Upper lobe of right lung (tissue), 1 donor: ENCODE measurements around the gene INF2. TPM values are rescaled to one million over a fixed set of nuclear protein-coding genes. Genes with fewer than 3 reads are reported as not detected.

Experiments
- ATAC-seq: fragments of 200-7000 bp; cut with Tn5 transposase; one replicate; pipeline ENCODE4 v1.9.1; 2020; ENCODE audit warnings: mild to moderate bottlenecking, moderate library complexity
- DNase-seq: peaks from one replicate; pipeline ENCODE4 v3.0.0-alpha.2; 2020
- H3K27ac ChIP-seq: fragments of 200-600 bp; one replicate; pipeline ENCODE4 v1.8.0; 2022
- H3K27me3 ChIP-seq: fragments of 200-600 bp; one replicate; pipeline ENCODE4 v1.8.0; 2022; ENCODE audit warnings: mild to moderate bottlenecking
- H3K36me3 ChIP-seq: fragments of 200-600 bp; one replicate; pipeline ENCODE4 v1.8.0; 2022
- H3K4me1 ChIP-seq: fragments of 200-600 bp; one replicate; pipeline ENCODE4 v1.8.0; 2022
- H3K4me3 ChIP-seq: fragments of 200-600 bp; one replicate; pipeline ENCODE4 v1.8.0; 2022; ENCODE audit warnings: mild to moderate bottlenecking
- H3K9me3 ChIP-seq: fragments of 200-600 bp; one replicate; pipeline ENCODE4 v1.8.0; 2022
- CTCF ChIP-seq: fragments of 200-600 bp; IDR thresholded peaks from one replicate; pipeline ENCODE4 v1.8.0; 2022; ENCODE audit warnings: antibody characterized with exemption
- intact Hi-C: fragments of 100-400 bp; cut with DNase I; formaldehyde crosslinking; loops from one replicate; pipeline ENCODE4 v1.11.0; 2022
- total RNA-seq: library from RNA; stranded (reverse); fragmentation: NEBNext Ultra II Directional; extraction: Animal tissue kit (Norgen Biotek cat#: 25700); gene quantifications from one replicate; pipeline ENCODE4 v1.2.1, GENCODE V29; 2021
- donor health status: DM: no; HTN: yes; CAD: no; lungs with severe emphysema.

INF2 gene
- total RNA-seq, 1 donor from 2014 or later: 117 TPM

GRCh38 chr14:104703269-104703668, 13.9 kb downstream of the INF2 start:
- no peak for TF ChIP-seq CTCF
- Histone ChIP-seq H3K36me3 (peaks cover 36% of the 10 kb centered on the region), H3K27ac (no peak overlapping the region), H3K4me3 (no peak overlapping the region), H3K9me3 (no peaks in the 10 kb centered on the region), H3K27me3 (no peaks in the 10 kb centered on the region), H3K4me1 (peaks cover 14% of the 10 kb centered on the region)
- intact Hi-C loops: no loop called here
- DNase-seq (no peak), ATAC-seq (no peak)

GRCh38 chr14:104704252-104704651, 14.8 kb downstream of the INF2 start:
- peaks cover 36% of the 10 kb centered on the region for H3K36me3 ChIP-seq
- H3K27ac ChIP-seq: no peak overlapping the region
- H3K4me1 ChIP-seq: peaks cover 4% of the 10 kb centered on the region
- TF ChIP-seq CTCF: no peak
- no peaks in the 10 kb centered on the region for H3K9me3 ChIP-seq
- intact Hi-C loops: no loop called here
- ATAC-seq (no peak), DNase-seq (no peak)
- H3K27me3 ChIP-seq: no peaks in the 10 kb centered on the region
- H3K4me3 ChIP-seq: no peak overlapping the region

- no peaks in the 10 kb centered on the region for H3K4me1 ChIP-seq
- no peak overlapping the region for H3K4me3 ChIP-seq
- intact Hi-C loops: no loop called here
- peaks cover 49% of the 10 kb centered on the region for H3K36me3 ChIP-seq
- no peak for ATAC-seq
- no peak overlapping the region for H3K27ac ChIP-seq
- DNase-seq: no peak
- H3K9me3 ChIP-seq: no peaks in the 10 kb centered on the region
- no peak for TF ChIP-seq CTCF
- no peaks in the 10 kb centered on the region for H3K27me3 ChIP-seq
Observed at GRCh38 chr14:104705340-104706047, 16.1 kb downstream of the INF2 start.

GRCh38 chr14:104706733-104707607, 17.6 kb downstream of the INF2 start:
- no peak for DNase-seq
- no peak for TF ChIP-seq CTCF
- H3K27me3 ChIP-seq: no peaks in the 10 kb centered on the region
- no peak for ATAC-seq
- H3K36me3 ChIP-seq: peaks cover 55% of the 10 kb centered on the region
- H3K4me3 ChIP-seq: no peak overlapping the region
- intact Hi-C loops: no loop called here
- H3K9me3 ChIP-seq: no peaks in the 10 kb centered on the region
- H3K27ac ChIP-seq: no peak overlapping the region
- no peaks in the 10 kb centered on the region for H3K4me1 ChIP-seq

- intact Hi-C loops: no loop called here
- Histone ChIP-seq H3K27ac (no peak overlapping the region), H3K4me1 (no peaks in the 10 kb centered on the region), H3K27me3 (no peaks in the 10 kb centered on the region), H3K4me3 (no peak overlapping the region), H3K36me3 (peaks cover 57% of the 10 kb centered on the region), H3K9me3 (no peaks in the 10 kb centered on the region)
- no peak for TF ChIP-seq CTCF
- no peak for ATAC-seq
- DNase-seq: no peak
Observed at GRCh38 chr14:104707608-104708595, 18.5 kb downstream of the INF2 start.
